CD14-positive monocyte (primary cell): ENCODE results near the gene PCID2. TPM values are rescaled to one million over a fixed set of nuclear protein-coding genes. Genes with fewer than 3 reads are reported as not detected.

ENCODE experiments used
- DNase-seq, 3 donors: peaks; one replicate each; pipeline ENCODE4 v3.0.0-alpha.2; 2011 to 2022
- H2AFZ ChIP-seq: 2 replicates; pipeline ENCODE4 v1.6.0; 2012; ENCODE audit warnings: mild to moderate bottlenecking, low read depth, low read length, inconsistent platforms; ENCODE audit not compliant: insufficient read depth, poor library complexity, severe bottlenecking
- H3K27ac ChIP-seq, 2 donors: 1 replicate in 1 of 2; 2 replicates in 1 of 2; pipeline ENCODE4 v1.5.1; 2012 to 2013; ENCODE audit warnings: low read length in 2 of 2, control low read depth in 1 of 2, inconsistent platforms in 1 of 2, low read depth in 1 of 2, mild to moderate bottlenecking in 1 of 2
- H3K27me3 ChIP-seq, 2 donors: one replicate each; pipeline versions ENCODE4 v1.6.0 to v1.6.1; 2011 to 2013; ENCODE audit warnings: low read length in 2 of 2; ENCODE audit not compliant: control insufficient read depth in 2 of 2, insufficient read depth in 2 of 2
- H3K36me3 ChIP-seq, 2 donors: replicated peaks in 1 of 2; 1 replicate in 1 of 2; 2 replicates in 1 of 2; pipeline versions ENCODE4 v1.5.1 to v1.6.1; 2012 to 2013; ENCODE audit warnings: low read length in 2 of 2, control low read depth in 1 of 2, inconsistent platforms in 1 of 2, mild to moderate bottlenecking in 1 of 2; ENCODE audit not compliant: insufficient read depth in 2 of 2, control insufficient read depth in 1 of 2
- H3K4me1 ChIP-seq, 2 donors: 1 replicate in 1 of 2; 2 replicates in 1 of 2; pipeline versions ENCODE4 v1.5.1 to v1.6.1; 2012 to 2013; ENCODE audit warnings: low read length in 2 of 2, control low read depth in 1 of 2, inconsistent platforms in 1 of 2, mild to moderate bottlenecking in 1 of 2, moderate library complexity in 1 of 2; ENCODE audit not compliant: insufficient read depth in 2 of 2, control insufficient read depth in 1 of 2
- H3K4me2 ChIP-seq: replicated peaks from 2 replicates; pipeline ENCODE3; 2012; ENCODE audit warnings: low read length, moderate library complexity, mild to moderate bottlenecking; ENCODE audit not compliant: poor library complexity, severe bottlenecking; ENCODE audit errors: extremely low read depth
- H3K4me3 ChIP-seq, 3 experiments: fragments of 200-600 bp in 1 of 3; sonication (generic) in 1 of 3; replicated peaks in 1 of 3; 1 replicate in 2 of 3; 2 replicates in 1 of 3; pipeline ENCODE4 v1.5.1; 2011 to 2013; ENCODE audit warnings: low read length in 3 of 3, mild to moderate bottlenecking in 3 of 3, control low read depth in 2 of 3, low read depth in 2 of 3, inconsistent platforms in 1 of 3, moderate library complexity in 1 of 3
- H3K79me2 ChIP-seq: 2 replicates; pipeline ENCODE4 v1.6.0; 2012; ENCODE audit warnings: mild to moderate bottlenecking, control low read depth, inconsistent platforms, low read length, moderate library complexity; ENCODE audit not compliant: insufficient read depth
- H3K9ac ChIP-seq: 2 replicates; pipeline ENCODE4 v1.6.0; 2017; ENCODE audit warnings: low read length, mild to moderate bottlenecking; ENCODE audit not compliant: insufficient read depth, poor library complexity, severe bottlenecking
- H3K9me3 ChIP-seq, 2 donors: replicated peaks in 1 of 2; 1 replicate in 1 of 2; 2 replicates in 1 of 2; pipeline versions ENCODE4 v1.5.1 to v1.6.1; 2012 to 2013; ENCODE audit warnings: low read length in 2 of 2, control low read depth in 1 of 2; ENCODE audit not compliant: control insufficient read depth in 1 of 2, insufficient read depth in 1 of 2
- H4K20me1 ChIP-seq: 2 replicates; pipeline ENCODE4 v1.6.0; 2012; ENCODE audit warnings: mild to moderate bottlenecking, low read length, control low read depth, moderate library complexity; ENCODE audit not compliant: insufficient read depth
- H3K27ac Mint-ChIP-seq, 7 donors: one replicate each; pipeline ENCODE4 v1.8.0; 2020; ENCODE audit warnings: mild to moderate bottlenecking in 7 of 7, mixed read lengths in 7 of 7, moderate library complexity in 6 of 7, inconsistent platforms in 2 of 7
- H3K27me3 Mint-ChIP-seq, 3 donors: one replicate each; pipeline ENCODE4 v1.8.0; 2021 to 2022; ENCODE audit warnings: low read depth in 3 of 3, mild to moderate bottlenecking in 3 of 3, mixed read lengths in 3 of 3, moderate library complexity in 3 of 3, inconsistent platforms in 1 of 3
- H3K36me3 Mint-ChIP-seq, 2 donors: one replicate each; pipeline ENCODE4 v1.8.0; 2020; ENCODE audit warnings: mixed read lengths in 2 of 2, inconsistent platforms in 1 of 2, mild to moderate bottlenecking in 1 of 2
- H3K4me1 Mint-ChIP-seq: one replicate; pipeline ENCODE4 v1.8.0; 2020; ENCODE audit warnings: mild to moderate bottlenecking, mixed read lengths
- H3K4me3 Mint-ChIP-seq, 2 donors: one replicate each; pipeline ENCODE4 v1.8.0; 2020; ENCODE audit warnings: mild to moderate bottlenecking in 2 of 2, mixed read lengths in 2 of 2, moderate library complexity in 1 of 2
- H3K9me3 Mint-ChIP-seq, 7 donors: one replicate each; pipeline ENCODE4 v1.8.0; 2020 to 2022; ENCODE audit warnings: mixed read lengths in 7 of 7, mild to moderate bottlenecking in 6 of 7, moderate library complexity in 6 of 7, inconsistent platforms in 2 of 7
- WGBS: methylation state at CpG from one replicate; pipeline ENCODE4 v1.1.5; 2013; ENCODE audit warnings: missing lambda C conversion rate; ENCODE audit not compliant: insufficient coverage; 5-methylcytosine and 5-hydroxymethylcytosine counted together
- intact Hi-C, 2 donors: fragments of 100-400 bp; cut with micrococcal nuclease; formaldehyde crosslinking; loops; one replicate each; pipeline versions ENCODE4 v1.15.0 to v1.15.1; 2023
- polyA plus RNA-seq, 3 donors: library from polyadenylated mRNA; depleted of rRNA in 1 of 3; unstranded in 2 of 3; stranded (reverse) in 1 of 3; fragments of 300-500 nt in 2 of 3; fragments of >200 nt in 1 of 3; fragmentation: Illumina TruSeq in 2 of 3; gene quantifications; 1 replicate in 2 of 3; 2 replicates in 1 of 3; pipeline ENCODE4 v1.2.3, GENCODE V29; 2012 to 2021
- TF ChIP-seq, protein P1 (sequence below): fragments of 200-600 bp; IDR thresholded peaks from one replicate; pipeline ENCODE4 v1.8.0; 2022; ENCODE audit warnings: antibody characterized with exemption, mild to moderate bottlenecking

The PCID2 gene
- polyA plus RNA-seq, 3 donors, result 31.5 to 39.8 (median 34.2) TPM

DNA sequence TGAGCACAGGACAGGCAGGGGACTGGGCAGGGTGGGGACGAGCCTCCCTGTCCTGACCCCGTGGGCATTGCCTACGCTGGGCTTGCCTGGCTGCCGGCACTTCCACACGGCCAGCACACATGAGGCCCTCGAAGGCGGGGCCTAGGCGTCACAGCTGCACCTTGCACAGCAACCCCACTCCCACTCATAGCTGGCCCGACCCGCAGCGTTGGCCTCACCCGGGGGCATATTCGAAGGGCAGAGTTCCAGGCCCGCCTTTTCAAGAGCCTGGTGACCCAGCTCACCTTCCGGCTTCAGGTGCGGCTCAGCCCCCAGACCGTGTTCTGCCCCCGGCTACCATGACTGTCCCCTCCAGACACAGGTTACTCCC is 66.9 kb downstream of the PCID2 start:
- Mint-ChIP-seq H3K27ac (no peak overlapping the region), H3K4me1 (peaks cover 2% of the 10 kb centered on the region), H3K36me3 (no peaks in the 10 kb centered on the region), H3K9me3 (peaks cover 2 to 8% (median 5%) of the 10 kb centered on the region in 7 donors), H3K4me3 (no peak overlapping the region), H3K27me3 (peaks cover 5 to 7% (median 7%) of the 10 kb centered on the region in 3 donors)
- TF ChIP-seq, protein P1, sequence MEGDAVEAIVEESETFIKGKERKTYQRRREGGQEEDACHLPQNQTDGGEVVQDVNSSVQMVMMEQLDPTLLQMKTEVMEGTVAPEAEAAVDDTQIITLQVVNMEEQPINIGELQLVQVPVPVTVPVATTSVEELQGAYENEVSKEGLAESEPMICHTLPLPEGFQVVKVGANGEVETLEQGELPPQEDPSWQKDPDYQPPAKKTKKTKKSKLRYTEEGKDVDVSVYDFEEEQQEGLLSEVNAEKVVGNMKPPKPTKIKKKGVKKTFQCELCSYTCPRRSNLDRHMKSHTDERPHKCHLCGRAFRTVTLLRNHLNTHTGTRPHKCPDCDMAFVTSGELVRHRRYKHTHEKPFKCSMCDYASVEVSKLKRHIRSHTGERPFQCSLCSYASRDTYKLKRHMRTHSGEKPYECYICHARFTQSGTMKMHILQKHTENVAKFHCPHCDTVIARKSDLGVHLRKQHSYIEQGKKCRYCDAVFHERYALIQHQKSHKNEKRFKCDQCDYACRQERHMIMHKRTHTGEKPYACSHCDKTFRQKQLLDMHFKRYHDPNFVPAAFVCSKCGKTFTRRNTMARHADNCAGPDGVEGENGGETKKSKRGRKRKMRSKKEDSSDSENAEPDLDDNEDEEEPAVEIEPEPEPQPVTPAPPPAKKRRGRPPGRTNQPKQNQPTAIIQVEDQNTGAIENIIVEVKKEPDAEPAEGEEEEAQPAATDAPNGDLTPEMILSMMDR, result no peak
- intact Hi-C loops, result no loop called here
- Histone ChIP-seq H3K36me3 (no peaks in the 10 kb centered on the region), H3K27me3 (no peaks in the 10 kb centered on the region), H3K4me2 (no peak overlapping the region), H3K27ac (no peak overlapping the region), H3K9ac (no peak overlapping the region), H3K9me3 (no peaks in the 10 kb centered on the region), H4K20me1 (no peaks in the 10 kb centered on the region), H3K79me2 (no peaks in the 10 kb centered on the region), H3K4me1 (no peaks in the 10 kb centered on the region), H2AFZ (no peak overlapping the region), H3K4me3 (no peak overlapping the region)
- DNase-seq, result no peak
- WGBS, result 97% methylated on average over 18 of the region's 18 CpGs

DNA sequence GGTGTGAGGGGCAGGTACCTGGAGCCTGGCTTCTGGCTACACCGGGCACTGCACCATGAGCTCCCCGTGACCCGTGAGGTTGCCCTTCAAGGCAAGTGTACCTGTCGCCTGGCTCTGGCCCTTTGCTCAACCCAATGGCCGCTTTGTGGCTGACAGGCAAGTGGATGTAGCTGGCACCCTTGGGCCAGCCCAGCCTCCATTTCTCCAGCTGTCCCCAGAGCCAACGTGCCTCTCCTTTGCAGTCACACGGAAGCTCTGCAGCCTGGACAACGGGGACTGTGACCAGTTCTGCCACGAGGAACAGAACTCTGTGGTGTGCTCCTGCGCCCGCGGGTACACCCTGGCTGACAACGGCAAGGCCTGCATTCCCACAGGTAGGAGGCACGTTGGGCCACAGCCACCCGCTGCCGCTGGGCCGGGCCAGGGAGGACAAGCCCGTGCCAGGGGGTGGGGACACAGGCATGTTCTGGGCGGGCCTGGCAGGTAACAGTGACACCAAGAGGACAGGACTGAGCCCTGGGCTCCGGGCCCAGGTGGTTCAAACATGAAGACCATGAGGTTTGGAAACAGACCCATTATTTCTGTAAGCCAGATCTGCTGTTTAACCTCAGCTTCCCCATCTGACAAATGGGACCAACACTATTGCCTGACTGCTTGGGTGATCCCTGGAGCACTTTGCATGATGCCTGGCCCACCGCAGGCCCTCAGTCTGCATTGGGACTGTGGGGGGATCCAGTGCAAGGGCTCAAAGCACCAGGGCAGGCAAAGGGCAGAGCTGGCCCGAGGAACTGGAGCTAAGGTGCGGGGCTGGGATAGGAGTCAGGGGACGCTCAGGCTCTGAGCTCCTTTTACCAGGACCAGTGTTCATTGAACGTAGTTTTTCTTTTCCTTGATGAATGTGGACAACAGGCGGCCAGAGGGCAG is 67.5 kb downstream of the PCID2 start:
- intact Hi-C loops, result no loop called here
- 96% methylated on average over 25 of the region's 26 CpGs for WGBS
- H3K27ac Mint-ChIP-seq, result peak overlapping the region in 1 of 7 donors; percentile 20

More for the DNA sequence above, 67.5 kb downstream of the PCID2 start:
- no peaks in the 10 kb centered on the region for H3K4me1 ChIP-seq
- H3K27me3 Mint-ChIP-seq, result peaks cover 4 to 7% (median 6%) of the 10 kb centered on the region in 3 donors
- peaks cover 2 to 6% (median 5%) of the 10 kb centered on the region in 7 donors for H3K9me3 Mint-ChIP-seq
- H3K36me3 ChIP-seq, result no peaks in the 10 kb centered on the region
- TF ChIP-seq, protein P1, result no peak
- H3K27me3 ChIP-seq, result no peaks in the 10 kb centered on the region
- H3K4me1 Mint-ChIP-seq, result peaks cover 2% of the 10 kb centered on the region
- H3K79me2 ChIP-seq, result no peaks in the 10 kb centered on the region
- no peak for DNase-seq
- no peaks in the 10 kb centered on the region for H3K36me3 Mint-ChIP-seq
- H3K4me3 Mint-ChIP-seq, result no peak overlapping the region
- H3K27ac ChIP-seq, result no peak overlapping the region
- no peak overlapping the region for H3K4me3 ChIP-seq
- no peak overlapping the region for H3K9ac ChIP-seq
- H3K9me3 ChIP-seq, result no peaks in the 10 kb centered on the region
- no peak overlapping the region for H2AFZ ChIP-seq
- H4K20me1 ChIP-seq, result no peaks in the 10 kb centered on the region
- H3K4me2 ChIP-seq, result no peak overlapping the region
